ENCODE data around the gene HPSE2. TPM values are rescaled to one million over a fixed set of nuclear protein-coding genes. Genes with fewer than 3 reads are reported as not detected.

The HPSE2 gene
- total and polyA plus RNA-seq, 5 donors = 0.09 TPM; not detected in 4

DNA sequence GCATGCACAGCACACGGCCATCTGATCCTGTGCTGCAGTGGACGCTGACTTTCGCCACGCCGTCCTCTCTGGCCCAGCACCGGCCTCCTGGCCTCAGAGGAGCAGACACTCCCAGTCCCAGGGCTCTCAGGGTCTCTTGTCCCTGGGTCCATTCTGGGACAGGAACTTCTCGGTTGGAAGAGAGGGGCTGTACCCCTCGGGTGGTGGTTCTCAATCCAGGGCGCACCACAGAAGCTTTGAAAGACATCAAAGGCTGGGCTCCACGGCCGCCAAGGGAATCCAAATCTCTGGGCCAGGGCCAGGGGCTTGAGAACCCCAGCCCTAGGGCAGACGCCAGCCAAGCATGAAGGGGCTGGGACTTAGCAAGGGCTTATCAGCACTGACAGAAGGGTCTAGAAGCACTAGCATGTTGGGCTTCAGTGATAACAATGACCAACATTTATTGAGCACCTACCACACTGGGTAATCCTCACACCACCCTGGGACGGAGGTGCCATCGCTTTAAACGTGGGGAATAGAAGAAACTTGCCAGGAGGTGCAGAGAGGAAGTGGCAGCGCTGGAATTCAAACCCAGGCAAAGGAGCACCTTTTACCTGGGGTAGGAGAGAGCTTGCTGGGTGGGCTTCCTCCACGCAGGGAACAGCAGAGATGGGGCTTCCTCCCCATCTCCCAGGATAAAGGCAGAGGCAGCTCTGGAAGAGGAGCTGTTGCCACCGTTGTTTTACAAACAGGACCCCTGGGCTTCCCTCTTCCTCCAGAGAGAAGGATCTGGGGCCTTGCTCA is 818.9 kb downstream of the HPSE2 start:
- H3K4me3 ChIP-seq (ENCODE audit: low read length) = no peak overlapping the region
- no peaks in the 10 kb centered on the region for H3K9me3 ChIP-seq (ENCODE audit: control insufficient read depth, low read length)
- no peak overlapping the region for H3K27ac ChIP-seq (ENCODE audit: low read length)
- no peak for ATAC-seq
- intact Hi-C loops (cut with DNase I) = no loop called here
- no peak for DNase-seq
- no peaks in the 10 kb centered on the region for H3K27me3 ChIP-seq (ENCODE audit: control insufficient read depth, insufficient read depth)
- 88% methylated on average over 18 of the region's 18 CpGs for WGBS
- H3K4me1 ChIP-seq (ENCODE audit: control insufficient read depth, insufficient read depth, low read length) = peaks cover 2% of the 10 kb centered on the region

- 54% methylated on average over 8 of the region's 8 CpGs for WGBS
- Histone ChIP-seq H3K9me3 (ENCODE audit: control insufficient read depth, low read length) (no peaks in the 10 kb centered on the region), H3K27ac (ENCODE audit: low read length) (peak overlapping the region; percentile 15), H3K4me3 (ENCODE audit: low read length) (no peak overlapping the region), H3K4me1 (ENCODE audit: control insufficient read depth, insufficient read depth, low read length) (peaks cover 2% of the 10 kb centered on the region), H3K27me3 (ENCODE audit: control insufficient read depth, insufficient read depth) (no peaks in the 10 kb centered on the region)
- intact Hi-C loops (cut with DNase I) = no loop called here
- ATAC-seq = peak in 1 of 2 donors; percentile 12
- no peak for DNase-seq
These were observed 819.9 kb downstream of the HPSE2 start for GRCh38 chr10:98415731-98416119.

DNA sequence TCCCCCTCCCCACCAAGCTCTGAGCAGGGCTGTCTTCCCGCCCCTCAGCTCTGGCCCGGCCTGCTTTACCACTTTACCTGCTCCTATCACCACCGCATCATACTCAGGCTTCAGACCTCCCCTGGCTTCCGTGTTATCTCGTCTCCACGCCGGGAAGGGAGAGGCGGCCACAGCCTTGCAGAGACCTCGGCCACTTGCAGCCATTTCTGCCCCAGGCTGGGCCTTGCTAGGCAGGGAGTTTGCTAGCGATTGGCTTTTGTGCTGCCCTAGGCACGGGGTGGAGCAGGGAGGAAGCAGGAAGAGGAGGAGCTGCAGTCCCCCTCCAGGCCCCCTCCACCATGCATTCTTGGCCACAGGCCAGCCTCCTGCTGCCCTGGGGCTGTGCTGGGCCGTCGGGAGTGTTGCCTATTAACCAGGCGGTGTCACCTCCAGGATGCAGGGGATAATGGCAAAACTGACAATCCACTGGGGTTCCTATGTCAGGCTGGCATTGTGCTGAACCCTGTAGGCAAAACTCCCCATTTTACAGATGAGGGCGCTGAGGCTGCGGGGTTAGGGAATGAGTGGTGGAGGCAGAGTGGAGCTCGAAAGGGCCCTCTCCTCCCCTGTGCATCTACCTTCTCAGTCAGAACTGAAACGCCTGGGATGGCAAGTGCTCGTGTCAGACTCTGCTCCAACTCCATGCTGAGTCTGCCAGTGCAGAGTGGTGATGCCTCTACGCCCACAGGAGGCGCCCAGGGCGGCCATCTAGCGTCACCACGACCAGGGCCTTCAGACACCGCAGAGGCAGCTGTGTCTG is 820.5 kb downstream of the HPSE2 start, which contains the start of gene PYROXD2:
Gene PYROXD2 (minus strand): TSS at position 251 of the 799 bp plus-strand sequence. CDS start 47 bp downstream, at position 204.
- Histone ChIP-seq H3K27me3 (ENCODE audit: control insufficient read depth, insufficient read depth) (no peaks in the 10 kb centered on the region), H3K4me1 (ENCODE audit: control insufficient read depth, insufficient read depth, low read length) (peaks cover 2% of the 10 kb centered on the region), H3K9me3 (ENCODE audit: control insufficient read depth, low read length) (no peaks in the 10 kb centered on the region), H3K4me3 (ENCODE audit: low read length) (peak within 1 kb of the TSS; percentile 43), H3K27ac (ENCODE audit: low read length) (peak within 1 kb of the TSS; percentile 21)
- peak; percentile 94 to 97 (median 97) for DNase-seq
- WGBS = 31% methylated on average over 25 of the region's 25 CpGs
- ATAC-seq = peak; percentile 98
- intact Hi-C loops (cut with DNase I) = no loop called here

DNA sequence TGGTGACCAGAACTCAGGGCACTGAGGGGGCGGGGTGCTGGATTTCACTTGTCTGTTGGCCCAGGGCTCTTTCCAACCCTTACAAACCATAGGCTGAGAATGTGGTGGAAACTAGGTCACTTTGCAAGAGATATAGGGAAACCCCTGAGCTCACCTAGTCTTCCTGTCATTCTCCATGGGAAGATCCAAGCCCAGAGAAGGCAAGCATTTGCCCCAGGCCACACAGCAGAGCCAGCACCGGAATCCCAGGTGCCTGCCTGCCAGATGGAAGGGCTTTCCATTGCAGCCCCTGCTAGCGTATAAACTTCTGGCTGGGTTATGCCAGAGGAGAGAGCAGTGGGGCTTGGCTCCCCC is 821.1 kb downstream of the HPSE2 start:
- peak in 1 of 2 donors; percentile 1 for ATAC-seq
- WGBS = 37% methylated on average over 3 of the region's 3 CpGs
- intact Hi-C loops (cut with DNase I) = no loop called here

DNA sequence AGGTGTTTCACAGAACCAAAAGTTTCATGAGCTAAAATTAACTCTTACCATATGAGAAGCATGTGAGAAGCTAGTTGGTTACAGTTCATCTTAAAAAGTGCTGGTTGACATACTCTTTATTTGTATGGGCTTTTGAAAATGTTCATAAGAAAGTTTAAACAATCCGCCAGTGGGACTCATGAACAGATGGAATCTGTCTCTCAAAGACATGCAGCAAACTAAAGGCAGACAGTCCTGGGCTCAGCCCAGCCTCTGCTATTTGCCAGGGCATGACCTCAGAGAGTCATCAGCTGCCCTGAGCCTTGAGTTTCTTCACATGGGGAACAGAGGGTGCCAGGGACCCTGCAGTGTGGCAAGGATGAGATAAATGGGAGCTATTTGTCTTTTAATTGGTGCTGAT is 823.9 kb downstream of the HPSE2 start:
- intact Hi-C loops (cut with DNase I) = no loop called here
- H3K4me3 ChIP-seq (ENCODE audit: low read length) = no peak overlapping the region
- peaks cover 2% of the 10 kb centered on the region for H3K4me1 ChIP-seq (ENCODE audit: control insufficient read depth, insufficient read depth, low read length)

More for the DNA sequence above, 821.1 kb downstream of the HPSE2 start:
- DNase-seq = no peak
- Histone ChIP-seq H3K4me3 (ENCODE audit: low read length) (peak overlapping the region; percentile 43), H3K27me3 (ENCODE audit: control insufficient read depth, insufficient read depth) (no peaks in the 10 kb centered on the region), H3K4me1 (ENCODE audit: control insufficient read depth, insufficient read depth, low read length) (peaks cover 2% of the 10 kb centered on the region), H3K27ac (ENCODE audit: low read length) (peak overlapping the region; percentile 21), H3K9me3 (ENCODE audit: control insufficient read depth, low read length) (no peaks in the 10 kb centered on the region)

DNA sequence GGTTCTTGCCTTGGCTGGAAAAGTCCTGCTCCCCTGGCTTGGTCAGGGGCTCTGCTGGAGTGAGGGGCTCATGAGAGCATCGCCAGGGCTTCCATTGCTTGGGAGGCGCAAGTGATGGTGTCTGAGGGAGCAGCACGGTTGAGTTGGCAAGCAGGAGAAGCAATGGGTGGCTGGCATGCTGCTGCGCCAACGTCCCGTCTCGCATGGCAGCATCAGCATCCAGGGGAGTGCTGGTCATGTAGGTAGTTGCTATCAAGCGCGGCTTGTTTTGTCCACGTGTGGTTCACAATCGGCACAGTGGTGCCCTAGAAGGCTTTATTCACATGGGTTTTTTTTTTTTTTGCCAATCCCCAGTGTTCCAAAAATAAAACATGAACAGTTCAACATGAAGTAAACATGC is 824.5 kb downstream of the HPSE2 start:
- Histone ChIP-seq H3K9me3 (ENCODE audit: control insufficient read depth, low read length) (no peaks in the 10 kb centered on the region), H3K4me3 (ENCODE audit: low read length) (no peak overlapping the region), H3K27ac (ENCODE audit: low read length) (no peak overlapping the region), H3K27me3 (ENCODE audit: control insufficient read depth, insufficient read depth) (no peaks in the 10 kb centered on the region), H3K4me1 (ENCODE audit: control insufficient read depth, insufficient read depth, low read length) (peaks cover 2% of the 10 kb centered on the region)
- intact Hi-C loops (cut with DNase I) = no loop called here
- no peak for ATAC-seq
- DNase-seq = no peak
- WGBS = 87% methylated on average over 11 of the region's 11 CpGs

More for the DNA sequence above, 823.9 kb downstream of the HPSE2 start:
- Histone ChIP-seq H3K9me3 (ENCODE audit: control insufficient read depth, low read length) (no peaks in the 10 kb centered on the region), H3K27me3 (ENCODE audit: control insufficient read depth, insufficient read depth) (no peaks in the 10 kb centered on the region), H3K27ac (ENCODE audit: low read length) (no peak overlapping the region)
- DNase-seq = no peak
- no peak for ATAC-seq
- 67% methylated on average over 1 of the region's 1 CpG for WGBS

- WGBS = 79% methylated on average over 10 of the region's 10 CpGs
- Histone ChIP-seq H3K27ac (ENCODE audit: low read length) (no peak overlapping the region), H3K4me3 (ENCODE audit: low read length) (no peak overlapping the region), H3K4me1 (ENCODE audit: control insufficient read depth, insufficient read depth, low read length) (peaks cover 2% of the 10 kb centered on the region), H3K9me3 (ENCODE audit: control insufficient read depth, low read length) (no peaks in the 10 kb centered on the region), H3K27me3 (ENCODE audit: control insufficient read depth, insufficient read depth) (no peaks in the 10 kb centered on the region)
- no peak for DNase-seq
- ATAC-seq = no peak
- intact Hi-C loops (cut with DNase I) = no loop called here
These were observed 824.9 kb downstream of the HPSE2 start for GRCh38 chr10:98410759-98411158.

DNA sequence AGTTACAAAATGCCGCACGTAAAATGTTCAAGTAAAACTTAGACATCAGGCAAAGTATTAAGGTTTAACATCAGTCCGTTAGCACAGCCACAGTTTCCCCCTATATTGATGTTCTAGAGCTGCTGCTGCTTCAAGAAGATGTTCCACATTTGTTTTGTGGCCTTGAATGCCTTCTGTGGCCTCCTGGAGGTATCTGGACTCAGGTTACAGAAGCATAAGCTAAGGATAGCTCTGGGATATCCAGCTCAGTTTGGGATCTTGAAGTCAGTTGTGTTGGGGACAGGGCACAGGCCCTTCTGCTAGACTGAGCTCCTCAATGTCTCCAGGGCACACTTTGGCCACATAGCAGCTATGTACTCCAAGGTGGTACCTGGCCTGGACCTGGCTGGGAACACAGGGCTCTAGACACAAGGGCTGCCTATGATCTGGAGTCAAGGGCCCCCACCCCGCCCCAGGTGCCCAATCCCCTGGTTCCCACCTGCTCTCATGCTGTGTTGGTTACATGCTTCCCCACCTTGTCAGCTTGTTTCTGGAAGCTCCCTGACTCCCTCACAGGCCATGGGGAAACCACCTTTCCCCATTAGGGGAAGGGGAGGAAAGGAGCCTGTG is 825.4 kb downstream of the HPSE2 start:
- DNase-seq (no peak), ATAC-seq (no peak)
- no peaks in the 10 kb centered on the region for H3K27me3 ChIP-seq (ENCODE audit: control insufficient read depth, insufficient read depth)
- H3K9me3 ChIP-seq (ENCODE audit: control insufficient read depth, low read length) = no peaks in the 10 kb centered on the region
- 90% methylated on average over 4 of the region's 4 CpGs for WGBS
- H3K27ac ChIP-seq (ENCODE audit: low read length) = no peak overlapping the region
- H3K4me1 ChIP-seq (ENCODE audit: control insufficient read depth, insufficient read depth, low read length) = peaks cover 2% of the 10 kb centered on the region
- no peak overlapping the region for H3K4me3 ChIP-seq (ENCODE audit: low read length)
- intact Hi-C loops (cut with DNase I) = no loop called here

GRCh38 chr10:98408799-98409198 is 826.9 kb downstream of the HPSE2 start:
- Histone ChIP-seq H3K27ac (ENCODE audit: low read length) (no peak overlapping the region), H3K27me3 (ENCODE audit: control insufficient read depth, insufficient read depth) (no peaks in the 10 kb centered on the region), H3K4me1 (ENCODE audit: control insufficient read depth, insufficient read depth, low read length) (no peaks in the 10 kb centered on the region), H3K9me3 (ENCODE audit: control insufficient read depth, low read length) (no peaks in the 10 kb centered on the region), H3K4me3 (ENCODE audit: low read length) (no peak overlapping the region)
- DNase-seq (no peak), ATAC-seq (no peak)
- intact Hi-C loops (cut with DNase I) = no loop called here
- 84% methylated on average over 4 of the region's 4 CpGs for WGBS

DNA sequence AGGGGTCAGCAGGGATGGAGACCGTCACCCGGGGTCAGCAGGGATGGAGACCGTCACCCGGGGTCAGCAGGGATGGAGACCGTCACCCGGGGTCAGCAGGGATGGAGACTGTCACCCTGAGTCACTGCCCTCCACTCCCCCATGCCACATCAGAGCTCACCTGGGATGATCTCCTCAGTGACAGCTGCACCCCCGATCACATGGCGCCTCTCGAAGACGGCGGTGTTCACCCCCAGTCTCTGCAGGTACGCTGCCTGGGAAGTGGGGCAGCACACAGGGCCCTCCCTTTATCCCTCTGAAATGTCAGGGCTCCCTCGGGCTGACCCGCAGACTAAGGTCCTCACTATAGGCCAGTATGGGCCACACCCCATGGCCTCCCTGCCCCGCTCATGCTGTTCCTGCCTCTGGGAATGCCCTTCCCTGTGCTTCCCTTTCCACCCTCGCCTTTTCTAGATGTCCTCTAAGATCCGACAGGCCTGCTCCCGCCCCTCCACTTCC is 827.9 kb downstream of the HPSE2 start:
- H3K27me3 ChIP-seq (ENCODE audit: control insufficient read depth, insufficient read depth) = no peaks in the 10 kb centered on the region
- H3K27ac ChIP-seq (ENCODE audit: low read length) = no peak overlapping the region
- H3K4me3 ChIP-seq (ENCODE audit: low read length) = no peak overlapping the region
- ATAC-seq (peak in 1 of 2 donors; percentile 15), DNase-seq (peak in 1 of 3 donors; percentile 38)
- H3K9me3 ChIP-seq (ENCODE audit: control insufficient read depth, low read length) = no peaks in the 10 kb centered on the region
- no peaks in the 10 kb centered on the region for H3K4me1 ChIP-seq (ENCODE audit: control insufficient read depth, insufficient read depth, low read length)
- intact Hi-C loops (cut with DNase I) = no loop called here
- 94% methylated on average over 18 of the region's 18 CpGs for WGBS
